Measurements from ENCODE around the gene MRPL50.

Gene MRPL50

DNA sequence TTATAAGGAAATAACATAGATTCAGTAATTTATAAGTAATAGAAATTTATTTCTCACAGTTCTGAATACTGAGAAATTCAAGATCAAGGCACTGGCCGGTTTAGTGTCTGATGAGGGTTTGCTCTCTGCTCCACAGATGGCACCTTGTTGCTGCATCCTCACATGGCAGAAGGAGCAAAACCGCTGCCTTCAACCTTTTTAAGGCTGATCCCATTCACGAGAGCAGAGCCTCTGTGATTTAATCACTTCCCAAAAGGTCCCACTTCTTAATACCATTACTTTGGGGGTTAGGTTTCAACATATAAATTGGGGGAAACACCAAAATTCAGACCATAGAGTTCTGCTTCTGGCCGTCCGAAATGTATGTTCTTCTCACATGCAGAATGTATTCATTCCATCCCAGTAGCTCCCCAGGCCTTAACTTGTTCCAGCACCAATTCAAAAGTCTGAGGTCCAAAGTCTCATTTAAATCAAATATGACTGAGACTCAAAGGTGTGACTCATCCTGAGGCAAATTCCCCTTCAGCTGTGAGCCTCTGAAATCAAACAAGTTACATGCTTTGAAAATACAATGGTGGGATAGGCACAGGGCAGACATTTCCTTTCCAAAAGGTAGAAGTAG, 44.2 kb downstream of the MRPL50 start:
- in situ Hi-C loops (cut with MboI; ENCODE audit: low pct_unique_long_range_greater_than_20kb, low sequenced_read_pairs), result no loop called here
- no peak for DNase-seq

DNA sequence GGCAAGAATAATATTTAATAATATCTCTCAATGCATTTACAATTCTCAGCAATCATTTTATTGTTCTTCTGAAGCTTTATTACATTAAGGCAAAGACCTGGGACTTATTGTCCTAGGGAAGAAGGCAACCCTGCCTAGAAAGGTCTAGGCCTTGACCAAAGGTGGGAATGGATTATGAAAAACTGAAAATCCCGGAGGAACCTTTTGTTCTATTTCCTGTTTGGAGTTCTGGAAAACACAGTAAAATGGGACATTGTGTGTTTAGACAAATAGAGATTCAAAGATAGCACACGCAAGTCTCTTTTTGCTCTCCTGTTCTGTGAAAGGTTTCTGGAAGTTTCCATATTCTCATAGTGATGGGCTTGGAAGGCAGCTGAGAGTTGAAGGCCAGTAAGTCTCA, 44.7 kb downstream of the MRPL50 start:
- DNase-seq, result no peak
- in situ Hi-C loops (cut with MboI; ENCODE audit: low pct_unique_long_range_greater_than_20kb, low sequenced_read_pairs), result no loop called here

DNA sequence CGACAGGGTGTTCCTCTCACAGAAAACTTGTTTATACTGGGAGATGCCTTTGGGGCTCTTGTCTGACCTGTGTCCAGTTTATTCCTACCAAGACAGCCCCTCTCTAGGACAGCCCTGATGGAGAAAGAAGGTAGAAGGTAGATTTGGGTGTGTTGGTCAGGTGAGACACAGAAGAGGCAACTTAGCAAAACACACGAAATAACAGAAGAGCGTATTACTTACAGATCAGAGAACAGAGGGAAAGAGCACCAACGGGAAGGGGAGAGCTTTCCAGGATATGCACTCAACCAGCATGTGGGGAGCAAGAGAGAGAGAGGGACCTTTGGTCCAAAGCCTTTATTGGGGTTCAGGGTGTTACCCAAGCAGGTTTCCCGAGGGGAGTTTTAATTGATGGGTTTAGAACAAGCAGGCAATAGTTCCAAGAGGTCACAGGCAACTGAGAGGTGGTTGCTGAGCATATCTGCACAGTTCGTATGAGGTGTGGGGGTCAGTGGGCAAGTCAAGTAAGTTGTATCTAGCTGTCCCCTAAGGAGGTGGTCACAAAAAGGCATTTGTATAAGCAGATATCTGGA, 45.4 kb downstream of the MRPL50 start:
- in situ Hi-C loops (cut with MboI; ENCODE audit: low pct_unique_long_range_greater_than_20kb, low sequenced_read_pairs), result no loop called here
- DNase-seq, result no peak

DNA sequence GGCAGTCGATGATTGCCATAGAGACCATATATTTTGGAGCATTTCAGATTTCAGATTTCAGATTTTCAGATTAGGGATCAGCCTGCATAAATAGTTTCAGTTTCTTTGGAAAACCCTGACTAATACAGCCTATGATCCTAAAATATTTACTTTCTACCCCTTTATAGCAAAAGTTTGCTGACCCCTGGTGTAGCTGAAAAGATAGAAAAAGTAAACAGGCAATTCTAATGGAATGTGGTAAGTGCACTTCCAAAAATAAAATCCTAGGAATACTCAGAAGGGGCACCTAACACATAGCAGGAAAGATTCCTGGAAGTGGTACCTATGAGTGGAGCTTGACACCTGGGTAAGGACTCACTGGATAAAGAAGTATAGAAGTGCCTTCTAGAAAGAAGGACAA, 48.1 kb downstream of the MRPL50 start:
- in situ Hi-C loops (cut with MboI; ENCODE audit: low pct_unique_long_range_greater_than_20kb, low sequenced_read_pairs), result no loop called here
- no peak for DNase-seq

DNA sequence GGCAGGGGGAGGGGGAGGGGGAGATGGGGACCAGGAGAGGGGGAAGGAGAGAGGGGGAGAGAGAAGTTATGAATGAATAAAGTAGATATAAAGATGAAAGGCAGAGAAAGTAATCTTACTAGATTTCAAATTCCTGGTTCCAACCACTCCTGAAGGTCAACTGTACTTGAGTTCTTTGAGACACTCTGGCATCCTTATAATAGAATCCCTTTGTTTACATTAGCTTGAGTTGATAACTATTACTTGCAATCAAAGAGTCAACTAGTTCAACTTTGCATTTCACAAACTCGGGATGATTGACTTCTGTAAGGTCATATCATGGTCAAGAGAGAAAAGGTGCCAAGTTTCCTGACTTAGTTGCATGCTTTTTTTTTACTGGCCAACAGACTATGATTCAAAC, 55.8 kb downstream of the MRPL50 start:
- DNase-seq, result no peak
- in situ Hi-C loops (cut with MboI; ENCODE audit: low pct_unique_long_range_greater_than_20kb, low sequenced_read_pairs), result no loop called here

DNA sequence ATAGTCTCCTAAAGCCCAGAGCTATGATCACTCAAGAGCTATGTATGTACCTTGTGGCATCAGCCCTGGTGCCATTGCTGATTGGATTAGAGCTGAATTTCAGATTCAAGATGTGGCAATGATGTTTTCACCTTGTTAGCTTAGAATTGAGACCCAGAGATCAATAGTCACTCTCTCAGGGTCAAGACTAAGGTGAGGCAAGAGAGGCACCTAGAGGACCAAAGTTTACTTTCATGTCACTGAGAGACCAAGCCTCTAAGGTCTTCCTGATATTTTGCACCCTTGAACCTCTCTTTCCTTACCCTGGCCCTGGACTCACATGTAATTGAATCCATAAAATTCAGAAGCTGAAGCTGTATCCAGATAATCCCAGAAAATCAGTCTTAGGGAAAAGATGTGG, 56.5 kb downstream of the MRPL50 start:
- in situ Hi-C loops (cut with MboI; ENCODE audit: low pct_unique_long_range_greater_than_20kb, low sequenced_read_pairs), result no loop called here
- DNase-seq, result no peak

All from KBM-7 (cell line).